ENCODE data around the gene RGL2. TPM values are rescaled to one million over a fixed set of nuclear protein-coding genes. Genes with fewer than 3 reads are reported as not detected.
A peak's percentile ranks its signal among the peaks of the same experiment; 100 is the strongest.
"Not testable (repeated sequence)": the region's sequence is repeated elsewhere in the genome, so short reads cannot be mapped to it uniquely, and the experiment has no call there.

Gene RGL2
- total RNA-seq, 6 donors from 2014 or later = 56.5 to 149 (median 77.9) TPM

- ATAC-seq (ENCODE audit: low FRiP score in 2 of 2) = peak; percentile 80 to 88
- no peaks in the 10 kb centered on the region for H3K27me3 ChIP-seq
- H3K4me3 ChIP-seq = peak within 1 kb of the TSS; percentile 63 to 91 (median 73)
- peaks cover 0 to 74% (median 40%) of the 10 kb centered on the region in 4 donors for H3K36me3 ChIP-seq
- TF ChIP-seq POLR2AphosphoS5 (IDR thresholded peaks at IDR 0.05) = peak; percentile 81 to 84
- peak; percentile 55 to 92 (median 79) for TF ChIP-seq CTCF (IDR thresholded peaks at IDR 0.05)
- peak in 3 of 4 donors; percentile 69 to 93 (median 82) for TF ChIP-seq POLR2A (IDR thresholded peaks at IDR 0.05)
- peak in 1 of 4 donors; percentile 27 for TF ChIP-seq EP300 (IDR thresholded peaks at IDR 0.05)
- peaks cover 51 to 71% (median 58%) of the 10 kb centered on the region in 4 donors for H3K4me1 ChIP-seq
- DNase-seq = peak; percentile 80 to 95
- no peaks in the 10 kb centered on the region for H3K9me3 ChIP-seq
- H3K27ac ChIP-seq = peak within 1 kb of the TSS; percentile 89 to 97 (median 92)
- WGBS, 2 donors = 1 to 2% methylated on average over 40 to 56 of the region's 80 CpGs
Observed at GRCh38 chr6:33276864-33277662, 21.7 kb downstream of the RGL2 start, which contains the start of gene B3GALT4. TSS of gene B3GALT4 (plus strand) at chr6:33277123. CDS start at chr6:33277420, 297 bp downstream.

GRCh38 chr6:33276581-33276863, 22.2 kb downstream of the RGL2 start:
- Histone ChIP-seq H3K4me1 (peaks cover 51 to 72% (median 58%) of the 10 kb centered on the region in 4 donors), H3K27ac (peak overlapping the region; percentile 89 to 97 (median 92)), H3K9me3 (no peaks in the 10 kb centered on the region), H3K36me3 (peaks cover 0 to 70% (median 39%) of the 10 kb centered on the region in 4 donors), H3K27me3 (no peaks in the 10 kb centered on the region), H3K4me3 (peak overlapping the region; percentile 63 to 91 (median 73))
- no peak for TF ChIP-seq EP300 (IDR thresholded peaks at IDR 0.05)
- no peak for TF ChIP-seq POLR2AphosphoS5 (IDR thresholded peaks at IDR 0.05)
- no peak for TF ChIP-seq CTCF (IDR thresholded peaks at IDR 0.05)
- TF ChIP-seq POLR2A (IDR thresholded peaks at IDR 0.05) = no peak
- DNase-seq (no peak), ATAC-seq (ENCODE audit: low FRiP score in 2 of 2) (no peak)

DNA sequence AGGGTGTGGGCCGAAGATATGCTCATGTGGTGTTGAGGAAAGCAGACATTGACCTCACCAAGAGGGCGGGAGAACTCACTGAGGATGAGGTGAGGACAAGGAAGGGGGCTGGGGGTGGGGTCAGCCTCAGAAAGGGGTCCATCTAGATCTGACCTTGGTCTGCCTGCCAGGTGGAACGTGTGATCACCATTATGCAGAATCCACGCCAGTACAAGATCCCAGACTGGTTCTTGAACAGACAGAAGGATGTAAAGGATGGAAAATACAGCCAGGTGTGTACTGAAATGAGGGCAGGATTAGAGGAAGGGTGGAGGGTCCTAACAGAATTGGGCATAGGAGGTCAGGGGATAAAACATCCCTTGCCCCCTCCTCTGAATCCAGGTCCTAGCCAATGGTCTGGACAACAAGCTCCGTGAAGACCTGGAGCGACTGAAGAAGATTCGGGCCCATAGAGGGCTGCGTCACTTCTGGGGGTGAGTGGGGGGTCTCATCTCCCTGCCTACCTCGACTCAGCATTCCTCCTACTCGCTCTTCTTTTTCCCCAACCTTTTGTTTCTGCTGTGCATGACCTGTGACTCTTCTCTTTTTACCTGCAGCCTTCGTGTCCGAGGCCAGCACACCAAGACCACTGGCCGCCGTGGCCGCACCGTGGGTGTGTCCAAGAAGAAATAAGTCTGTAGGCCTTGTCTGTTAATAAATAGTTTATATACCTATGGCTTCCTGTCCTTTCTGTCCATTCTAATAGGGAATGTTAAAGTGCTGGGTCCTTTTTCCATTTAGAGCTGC, 22.8 kb downstream of the RGL2 start:
- H3K4me3 ChIP-seq = peak overlapping the region in 3 of 4 donors; percentile 67 to 91 (median 79)
- ATAC-seq (ENCODE audit: low FRiP score in 2 of 2); H3K27me3 ChIP-seq; H3K9me3 ChIP-seq: not testable (repeated sequence)
- WGBS, 2 donors = 81 to 83% methylated on average over 16 of the region's 16 CpGs
- H3K27ac ChIP-seq = peak overlapping the region; percentile 89 to 97 (median 92)
- H3K4me1 ChIP-seq = peaks cover 51 to 74% (median 60%) of the 10 kb centered on the region in 4 donors
- H3K36me3 ChIP-seq = peaks cover 0 to 65% (median 38%) of the 10 kb centered on the region in 4 donors
- peak in 1 of 2 donors; percentile 51 for DNase-seq

- ATAC-seq (ENCODE audit: low FRiP score in 2 of 2) (no peak), DNase-seq (no peak)
- Histone ChIP-seq H3K4me1 (peaks cover 51 to 80% (median 63%) of the 10 kb centered on the region in 4 donors), H3K9me3 (no peaks in the 10 kb centered on the region), H3K27ac (peak overlapping the region in 1 of 4 donors; percentile 31), H3K4me3 (peak overlapping the region in 1 of 4 donors; percentile 71), H3K27me3 (no peaks in the 10 kb centered on the region), H3K36me3 (peaks cover 0 to 48% (median 28%) of the 10 kb centered on the region in 4 donors)
- no peak for TF ChIP-seq CTCF (IDR thresholded peaks at IDR 0.05)
- TF ChIP-seq POLR2A (IDR thresholded peaks at IDR 0.05) = no peak
- no peak for TF ChIP-seq POLR2AphosphoS5 (IDR thresholded peaks at IDR 0.05)
- TF ChIP-seq EP300 (IDR thresholded peaks at IDR 0.05) = no peak
- 64 to 65% methylated on average over 14 of the region's 14 CpGs for WGBS, 2 donors
Observed at GRCh38 chr6:33273924-33274902, 24.5 kb downstream of the RGL2 start.
